ENCODE results near the gene FANCC.

FANCC gene

DNA sequence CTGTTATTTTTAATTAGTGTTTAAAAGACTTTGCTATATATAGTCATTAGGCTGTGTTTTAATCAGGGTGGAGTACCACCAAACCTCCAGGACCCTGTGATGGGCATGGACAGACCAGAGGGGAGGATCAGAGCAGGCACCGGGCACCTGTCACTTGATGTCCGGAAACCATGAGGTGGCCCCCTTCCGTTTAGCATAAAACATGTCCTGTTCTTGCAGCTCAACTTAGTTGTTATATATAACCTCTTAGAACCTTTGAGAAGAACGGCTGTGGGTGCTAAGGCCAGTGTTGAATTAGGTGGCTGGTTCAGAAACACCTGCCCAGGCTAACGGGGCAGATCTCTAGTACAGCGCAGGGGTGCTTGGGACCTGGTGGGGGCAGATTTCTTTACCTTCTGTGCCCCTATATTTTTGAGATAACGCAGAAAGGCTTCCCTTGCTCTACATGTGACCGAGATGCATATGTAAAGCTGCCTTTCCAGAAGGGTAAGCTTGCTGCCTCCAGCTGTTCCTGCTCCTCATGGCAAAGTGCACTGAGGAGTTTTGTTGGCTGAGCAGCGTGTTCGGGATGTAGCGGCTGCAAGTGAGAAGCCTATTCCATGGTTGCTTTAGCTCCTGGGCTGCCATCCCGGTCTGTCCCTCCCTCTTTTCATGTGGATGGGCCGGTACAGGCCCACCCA lies 255.5 kb downstream of the FANCC start:
- TF ChIP-seq, protein P1, sequence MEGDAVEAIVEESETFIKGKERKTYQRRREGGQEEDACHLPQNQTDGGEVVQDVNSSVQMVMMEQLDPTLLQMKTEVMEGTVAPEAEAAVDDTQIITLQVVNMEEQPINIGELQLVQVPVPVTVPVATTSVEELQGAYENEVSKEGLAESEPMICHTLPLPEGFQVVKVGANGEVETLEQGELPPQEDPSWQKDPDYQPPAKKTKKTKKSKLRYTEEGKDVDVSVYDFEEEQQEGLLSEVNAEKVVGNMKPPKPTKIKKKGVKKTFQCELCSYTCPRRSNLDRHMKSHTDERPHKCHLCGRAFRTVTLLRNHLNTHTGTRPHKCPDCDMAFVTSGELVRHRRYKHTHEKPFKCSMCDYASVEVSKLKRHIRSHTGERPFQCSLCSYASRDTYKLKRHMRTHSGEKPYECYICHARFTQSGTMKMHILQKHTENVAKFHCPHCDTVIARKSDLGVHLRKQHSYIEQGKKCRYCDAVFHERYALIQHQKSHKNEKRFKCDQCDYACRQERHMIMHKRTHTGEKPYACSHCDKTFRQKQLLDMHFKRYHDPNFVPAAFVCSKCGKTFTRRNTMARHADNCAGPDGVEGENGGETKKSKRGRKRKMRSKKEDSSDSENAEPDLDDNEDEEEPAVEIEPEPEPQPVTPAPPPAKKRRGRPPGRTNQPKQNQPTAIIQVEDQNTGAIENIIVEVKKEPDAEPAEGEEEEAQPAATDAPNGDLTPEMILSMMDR (IDR thresholded peaks at IDR 0.05; ENCODE audit: control insufficient read depth, insufficient read depth, low read depth, low read length, missing control alignments): no peak
- H3K4me3 ChIP-seq (ENCODE audit: control insufficient read depth, low read depth, low read length): no peak overlapping the region
- no peak for DNase-seq (ENCODE audit: low read depth)

DNA sequence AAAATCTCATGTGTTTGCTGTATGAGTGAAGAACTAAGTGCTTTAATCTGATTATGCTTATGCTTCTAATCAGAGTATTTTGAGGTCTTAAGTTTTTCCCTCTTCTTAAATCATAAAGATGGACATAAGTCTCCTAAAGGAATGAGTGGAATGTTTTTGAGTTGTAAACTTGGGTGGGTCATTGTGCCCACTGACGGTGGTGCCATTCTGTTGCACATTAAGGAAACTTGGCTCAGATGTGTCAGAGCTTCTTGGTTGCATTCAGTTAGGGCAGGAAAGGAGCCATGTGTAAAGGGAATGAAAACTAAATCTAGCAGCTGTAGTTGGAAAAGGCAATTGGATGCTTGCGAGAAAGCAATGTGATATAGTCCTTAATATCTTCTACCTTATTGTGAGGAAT lies 256.6 kb downstream of the FANCC start:
- no peak for DNase-seq (ENCODE audit: low read depth)
- no peak overlapping the region for H3K4me3 ChIP-seq (ENCODE audit: control insufficient read depth, low read depth, low read length)
- TF ChIP-seq, protein P1 (IDR thresholded peaks at IDR 0.05; ENCODE audit: control insufficient read depth, insufficient read depth, low read depth, low read length, missing control alignments): no peak

DNA sequence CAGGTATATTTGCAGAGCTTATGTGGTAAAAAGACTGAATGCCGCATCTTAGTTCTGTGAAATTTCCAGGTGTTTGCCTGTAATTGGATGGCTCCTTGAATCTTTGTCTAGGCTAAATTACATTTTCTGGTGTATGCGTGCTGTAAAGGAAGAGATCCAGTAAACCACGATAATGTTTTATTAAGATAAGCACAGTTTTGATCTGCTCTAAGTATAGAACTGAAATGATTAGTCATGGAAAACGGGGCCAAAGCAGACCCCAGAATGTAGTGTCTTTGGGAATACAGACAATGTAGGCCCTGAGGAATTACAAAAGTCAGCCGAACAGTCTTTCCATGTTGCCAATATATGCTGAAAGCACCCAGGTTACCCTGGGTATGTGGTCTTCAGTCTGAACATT lies 257.3 kb downstream of the FANCC start:
- H3K4me3 ChIP-seq (ENCODE audit: control insufficient read depth, low read depth, low read length): no peak overlapping the region
- DNase-seq (ENCODE audit: low read depth): no peak
- TF ChIP-seq, protein P1 (IDR thresholded peaks at IDR 0.05; ENCODE audit: control insufficient read depth, insufficient read depth, low read depth, low read length, missing control alignments): no peak

DNA sequence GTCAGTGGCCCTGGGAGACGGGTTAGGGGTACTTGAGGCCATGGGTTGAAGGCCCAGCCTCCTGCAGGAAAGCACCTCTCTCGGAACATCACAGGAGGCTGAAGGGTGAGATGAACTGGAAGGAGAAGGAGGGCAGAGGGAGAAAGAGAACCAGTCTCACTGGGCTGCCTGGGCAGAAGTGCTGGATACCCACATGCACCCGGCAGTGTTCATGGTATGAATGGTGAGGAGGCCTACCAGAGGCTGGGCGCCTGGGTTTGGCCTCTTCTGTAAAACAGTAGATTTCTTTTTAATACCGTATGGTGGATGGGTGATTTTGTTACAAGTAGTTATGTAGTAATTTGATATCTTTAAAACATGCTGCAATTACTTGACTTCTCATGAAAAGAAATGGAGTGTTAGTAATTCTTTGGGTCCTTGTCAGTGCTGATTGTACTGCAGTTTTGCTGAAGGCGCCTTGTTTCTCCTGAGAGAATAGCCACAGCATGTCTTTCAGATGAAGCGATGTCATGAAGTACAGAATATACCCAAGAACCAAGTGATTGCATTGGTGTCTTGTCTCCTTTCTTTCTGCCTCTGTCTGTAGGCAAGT lies 258.6 kb downstream of the FANCC start:
- TF ChIP-seq, protein P1 (IDR thresholded peaks at IDR 0.05; ENCODE audit: control insufficient read depth, insufficient read depth, low read depth, low read length, missing control alignments): no peak
- H3K4me3 ChIP-seq (ENCODE audit: control insufficient read depth, low read depth, low read length): no peak overlapping the region
- DNase-seq (ENCODE audit: low read depth): peak; percentile 23

DNA sequence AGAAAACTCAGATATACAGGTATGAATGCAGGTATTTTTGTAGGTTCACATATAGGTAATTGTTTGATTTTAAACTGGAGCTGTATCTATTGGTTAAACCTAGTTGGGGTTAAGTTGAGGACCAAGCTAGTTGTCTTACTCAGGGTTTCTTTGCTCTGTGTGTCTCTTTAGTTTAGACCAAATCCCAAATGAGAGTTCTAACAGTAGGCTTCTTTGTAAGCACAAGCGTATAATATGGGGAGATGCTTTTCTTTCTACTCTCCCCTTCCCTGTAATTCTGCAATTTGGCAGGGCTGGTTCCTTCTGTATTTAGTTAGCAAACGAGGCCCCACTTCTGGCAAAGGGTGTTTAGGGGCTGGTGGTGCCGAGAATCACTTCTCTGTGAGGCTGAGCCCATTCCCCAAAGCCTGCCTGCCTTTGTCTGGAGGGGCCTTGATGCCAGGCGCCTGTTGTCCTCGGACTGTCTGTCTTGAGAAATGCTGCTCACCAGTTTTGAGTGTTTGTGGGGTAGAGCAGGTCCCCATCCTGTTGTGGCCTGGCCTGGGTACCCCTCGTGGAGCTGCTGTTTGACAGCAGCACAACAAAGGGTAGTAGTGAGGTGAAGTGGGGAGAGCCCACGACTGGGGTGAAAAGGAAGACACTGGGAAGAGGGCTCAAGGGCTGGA lies 259.3 kb downstream of the FANCC start:
- DNase-seq (ENCODE audit: low read depth): no peak
- no peak overlapping the region for H3K4me3 ChIP-seq (ENCODE audit: control insufficient read depth, low read depth, low read length)
- TF ChIP-seq, protein P1 (IDR thresholded peaks at IDR 0.05; ENCODE audit: control insufficient read depth, insufficient read depth, low read depth, low read length, missing control alignments): no peak

DNA sequence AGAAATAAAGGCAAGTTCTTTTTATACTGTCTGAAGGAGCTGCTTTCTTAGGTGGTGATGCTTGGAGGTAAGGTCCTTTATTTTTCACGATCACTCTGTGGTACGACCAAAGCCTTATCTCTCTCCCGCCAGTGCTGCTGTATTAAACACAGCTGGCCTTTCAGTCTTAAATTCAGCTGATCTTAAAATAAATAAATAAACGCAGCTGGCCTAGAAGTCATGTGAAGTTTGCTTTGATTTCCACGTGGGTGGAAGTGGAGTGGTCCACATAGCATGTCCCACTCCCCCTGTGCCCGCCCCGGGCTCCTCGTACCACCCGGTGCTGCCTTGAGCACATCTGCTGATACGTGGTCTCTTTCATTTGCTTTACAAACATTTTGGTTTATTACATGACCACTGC lies 260.4 kb downstream of the FANCC start:
- no peak for DNase-seq (ENCODE audit: low read depth)
- no peak overlapping the region for H3K4me3 ChIP-seq (ENCODE audit: control insufficient read depth, low read depth, low read length)
- TF ChIP-seq, protein P1 (IDR thresholded peaks at IDR 0.05; ENCODE audit: control insufficient read depth, insufficient read depth, low read depth, low read length, missing control alignments): no peak
